Esophagus muscularis mucosa (tissue), 4 donors: ENCODE data around the gene DERA. TPM values are rescaled to one million over a fixed set of nuclear protein-coding genes. Genes with fewer than 3 reads are reported as not detected.

ENCODE experiments used
- DNase-seq: peaks from one replicate; pipeline ENCODE4 v3.0.0-alpha.2; 2017; ENCODE audit errors: extremely low spot score
- H3K27ac ChIP-seq, 4 donors: fragments of 200-600 bp; sonication (generic); replicated peaks in 1 of 4; 1 replicate in 3 of 4; 2 replicates in 1 of 4; pipeline ENCODE4 v1.5.1; 2016 to 2019; ENCODE audit warnings: mild to moderate bottlenecking in 1 of 4
- H3K27me3 ChIP-seq, 4 donors: fragments of 200-600 bp; sonication (generic); one replicate each; pipeline versions ENCODE4 v1.5.1 to v1.6.0; 2016 to 2019
- H3K36me3 ChIP-seq, 4 donors: fragments of 200-600 bp; sonication (generic); one replicate each; pipeline ENCODE4 v1.5.1; 2016 to 2019
- H3K4me1 ChIP-seq, 4 donors: fragments of 200-600 bp; sonication (generic); one replicate each; pipeline ENCODE4 v1.5.1; 2016 to 2019
- H3K4me3 ChIP-seq, 4 donors: fragments of 200-600 bp; sonication (generic); 1 replicate in 2 of 4; 2 replicates in 2 of 4; pipeline ENCODE4 v1.5.1; 2016 to 2019; ENCODE audit warnings: mild to moderate bottlenecking in 4 of 4, moderate library complexity in 1 of 4
- H3K9me3 ChIP-seq, 4 donors: fragments of 200-600 bp; sonication (generic); 1 replicate in 3 of 4; 2 replicates in 1 of 4; pipeline ENCODE4 v1.5.1; 2016 to 2019
- CTCF ChIP-seq, 3 experiments: fragments of 200-600 bp in 2 of 3; fragments of 450-650 bp in 1 of 3; sonication (generic) in 2 of 3; IDR thresholded peaks; one replicate each; pipeline ENCODE4 v1.5.1; 2017 to 2019; ENCODE audit warnings: antibody characterized with exemption in 3 of 3, mild to moderate bottlenecking in 2 of 3, moderate library complexity in 1 of 3
- EP300 ChIP-seq: sonication (generic); formaldehyde crosslinking; IDR thresholded peaks from one replicate; pipeline ENCODE4 v1.6.1; 2017; ENCODE audit warnings: antibody characterized with exemption
- POLR2A ChIP-seq: fragments of 450-650 bp; IDR thresholded peaks from one replicate; pipeline ENCODE4 v1.6.1; 2017; ENCODE audit warnings: antibody characterized with exemption, moderate library complexity, mild to moderate bottlenecking, low read depth
- POLR2AphosphoS5 ChIP-seq, 2 donors: sonication (generic); formaldehyde crosslinking; IDR thresholded peaks; one replicate each; pipeline ENCODE4 v1.6.1; 2017; ENCODE audit warnings: antibody characterized with exemption in 2 of 2
- WGBS: methylation state at CpG from one replicate; pipeline ENCODE4 v1.1.5; 2018; 5-methylcytosine and 5-hydroxymethylcytosine counted together
- intact Hi-C: fragments of 100-400 bp; cut with DNase I; formaldehyde crosslinking; loops from one replicate; pipeline ENCODE4 v1.15.1; 2023
- total RNA-seq, 4 donors: library from RNA; depleted of rRNA; stranded (reverse); fragments of >200 nt; gene quantifications; one replicate each; pipeline versions ENCODE4 v1.1.0 to v1.2.1, GENCODE V29; 2016

Gene DERA
- total RNA-seq, 4 donors from 2014 or later: 30.6 to 47.3 (median 34.3) TPM

DNA sequence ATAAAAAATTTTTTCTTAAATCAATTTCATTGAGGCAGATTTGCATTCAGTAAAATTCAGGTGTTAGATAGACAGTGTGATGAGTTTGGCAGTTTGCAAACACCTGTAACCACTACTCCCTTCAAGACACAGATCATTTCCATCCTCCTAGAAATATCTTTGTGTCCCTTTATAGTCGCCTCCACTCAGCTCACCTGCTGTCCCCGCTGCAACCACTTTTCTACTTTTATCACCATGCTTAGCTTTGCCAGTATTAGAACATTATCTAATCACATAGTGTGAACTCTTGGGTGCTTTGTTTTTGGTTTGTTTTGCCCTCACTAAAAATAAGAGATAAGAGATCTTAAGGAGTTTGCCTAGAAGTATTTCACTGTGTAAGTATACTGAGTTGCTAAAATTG is 73.8 kb downstream of the DERA start:
- peaks cover 6 to 31% (median 23%) of the 10 kb centered on the region in 4 donors for H3K4me1 ChIP-seq
- intact Hi-C loops: no loop called here
- no peak for TF ChIP-seq POLR2A
- TF ChIP-seq POLR2AphosphoS5 (IDR thresholded peaks at IDR 0.05): no peak
- TF ChIP-seq EP300: no peak
- no peak for TF ChIP-seq CTCF (IDR thresholded peaks at IDR 0.05)
- WGBS: 95% methylated on average over 2 of the region's 2 CpGs
- no peak for DNase-seq
- no peak overlapping the region for H3K4me3 ChIP-seq
- H3K36me3 ChIP-seq: peaks cover 14 to 43% (median 21%) of the 10 kb centered on the region in 4 donors
- no peaks in the 10 kb centered on the region for H3K27me3 ChIP-seq
- no peak overlapping the region for H3K27ac ChIP-seq
- no peaks in the 10 kb centered on the region for H3K9me3 ChIP-seq

GRCh38 chr12:15987696-15988095 is 76.6 kb downstream of the DERA start:
- Histone ChIP-seq H3K4me3 (no peak overlapping the region), H3K9me3 (no peaks in the 10 kb centered on the region), H3K27me3 (no peaks in the 10 kb centered on the region), H3K4me1 (peaks cover 3 to 8% (median 7%) of the 10 kb centered on the region in 4 donors), H3K27ac (no peak overlapping the region), H3K36me3 (peaks cover 14 to 45% (median 21%) of the 10 kb centered on the region in 4 donors)
- intact Hi-C loops: no loop called here
- WGBS: 72% methylated on average over 5 of the region's 11 CpGs
- TF ChIP-seq POLR2A: no peak
- no peak for DNase-seq

GRCh38 chr12:15988983-15989755 is 78.0 kb downstream of the DERA start:
- 93% methylated on average over 6 of the region's 6 CpGs for WGBS
- Histone ChIP-seq H3K27me3 (no peaks in the 10 kb centered on the region), H3K4me1 (peaks cover 0 to 6% (median 3%) of the 10 kb centered on the region in 4 donors), H3K9me3 (no peaks in the 10 kb centered on the region), H3K36me3 (peaks cover 14 to 34% (median 18%) of the 10 kb centered on the region in 4 donors), H3K27ac (no peak overlapping the region), H3K4me3 (no peak overlapping the region)
- no peak for DNase-seq
- intact Hi-C loops: no loop called here
- no peak for TF ChIP-seq EP300
- TF ChIP-seq POLR2AphosphoS5 (IDR thresholded peaks at IDR 0.05): no peak
- TF ChIP-seq CTCF (IDR thresholded peaks at IDR 0.05): no peak
- TF ChIP-seq POLR2A: no peak

GRCh38 chr12:15995801-15996200 is 84.7 kb downstream of the DERA start:
- 95% methylated on average over 4 of the region's 4 CpGs for WGBS

More at GRCh38 chr12:15995801-15996200, 84.7 kb downstream of the DERA start:
- H3K36me3 ChIP-seq: peaks cover 0 to 14% (median 0%) of the 10 kb centered on the region in 4 donors
- H3K27me3 ChIP-seq: no peaks in the 10 kb centered on the region
- no peak for TF ChIP-seq EP300
- no peak for TF ChIP-seq POLR2AphosphoS5 (IDR thresholded peaks at IDR 0.05)
- TF ChIP-seq POLR2A: no peak
- no peak for TF ChIP-seq CTCF (IDR thresholded peaks at IDR 0.05)
- no peak overlapping the region for H3K4me3 ChIP-seq
- no peak for DNase-seq
- H3K4me1 ChIP-seq: peaks cover 0 to 18% (median 16%) of the 10 kb centered on the region in 4 donors
- no peaks in the 10 kb centered on the region for H3K9me3 ChIP-seq
- intact Hi-C loops: no loop called here
- no peak overlapping the region for H3K27ac ChIP-seq
